SU-DHL-6 (cell line): Measurements from ENCODE around the gene RBMS2.

Source experiments
- EZH2phosphoT487 ChIP-seq: fragments of 200-600 bp; sonication (generic), shearing (Covaris generic); conservative IDR thresholded peaks from 2 replicates; pipeline ENCODE4 v1.6.1; 2018; ENCODE audit warnings: mild to moderate bottlenecking, antibody characterized with exemption, low read length, moderate library complexity, mixed read lengths
- TF ChIP-seq, protein P1 (sequence below): fragments of 200-600 bp; sonication (generic); IDR thresholded peaks from one replicate; pipeline ENCODE4 v1.5.1; 2017; ENCODE audit warnings: antibody characterized with exemption, mild to moderate bottlenecking, low read length, moderate library complexity; ENCODE audit not compliant: insufficient read depth, poor library complexity, severe bottlenecking

DNA sequence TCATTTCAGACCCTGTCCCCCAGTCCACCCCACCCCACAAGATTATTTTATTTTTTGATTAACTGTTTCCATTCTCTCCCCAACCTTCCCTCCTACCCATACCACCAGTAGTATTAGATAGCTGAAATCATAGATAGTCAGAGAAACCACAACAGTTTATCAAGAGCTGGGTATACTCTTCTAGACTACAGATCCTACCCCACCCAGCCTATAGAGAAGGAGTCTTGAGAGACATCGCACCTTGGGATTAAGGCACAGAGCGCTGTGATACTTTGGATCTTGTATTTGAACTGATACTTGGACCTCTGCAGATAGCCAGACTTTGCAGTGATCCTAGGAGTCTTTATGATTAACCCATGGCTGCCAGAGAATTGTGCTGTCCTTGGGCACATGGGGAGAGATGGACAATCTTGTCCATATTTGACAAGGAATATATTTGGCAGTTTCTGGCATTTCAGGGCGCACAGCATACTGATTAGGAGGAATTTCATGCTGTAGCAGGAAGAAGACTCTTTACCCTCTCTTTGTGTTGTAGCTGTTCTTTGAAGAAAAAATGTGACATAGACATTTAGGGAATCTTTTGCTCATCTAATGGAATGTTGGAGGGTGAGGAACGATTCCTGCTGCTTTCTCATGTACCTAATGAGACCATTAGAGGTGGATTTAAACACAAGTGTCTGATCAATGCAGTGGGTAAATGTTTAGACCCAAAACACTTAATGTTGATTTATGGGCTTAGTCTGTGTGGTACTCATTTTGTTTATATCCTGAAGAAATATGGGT, 982 bp downstream of the RBMS2 start:
- TF ChIP-seq, protein P1, sequence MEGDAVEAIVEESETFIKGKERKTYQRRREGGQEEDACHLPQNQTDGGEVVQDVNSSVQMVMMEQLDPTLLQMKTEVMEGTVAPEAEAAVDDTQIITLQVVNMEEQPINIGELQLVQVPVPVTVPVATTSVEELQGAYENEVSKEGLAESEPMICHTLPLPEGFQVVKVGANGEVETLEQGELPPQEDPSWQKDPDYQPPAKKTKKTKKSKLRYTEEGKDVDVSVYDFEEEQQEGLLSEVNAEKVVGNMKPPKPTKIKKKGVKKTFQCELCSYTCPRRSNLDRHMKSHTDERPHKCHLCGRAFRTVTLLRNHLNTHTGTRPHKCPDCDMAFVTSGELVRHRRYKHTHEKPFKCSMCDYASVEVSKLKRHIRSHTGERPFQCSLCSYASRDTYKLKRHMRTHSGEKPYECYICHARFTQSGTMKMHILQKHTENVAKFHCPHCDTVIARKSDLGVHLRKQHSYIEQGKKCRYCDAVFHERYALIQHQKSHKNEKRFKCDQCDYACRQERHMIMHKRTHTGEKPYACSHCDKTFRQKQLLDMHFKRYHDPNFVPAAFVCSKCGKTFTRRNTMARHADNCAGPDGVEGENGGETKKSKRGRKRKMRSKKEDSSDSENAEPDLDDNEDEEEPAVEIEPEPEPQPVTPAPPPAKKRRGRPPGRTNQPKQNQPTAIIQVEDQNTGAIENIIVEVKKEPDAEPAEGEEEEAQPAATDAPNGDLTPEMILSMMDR: no peak
- no peak for TF ChIP-seq EZH2phosphoT487
